Gastroesophageal sphincter (tissue), 3 donors: Measurements from ENCODE around the gene C19orf25.

ENCODE experiments used
- EP300 ChIP-seq: sonication (generic); formaldehyde crosslinking; IDR thresholded peaks from one replicate; pipeline ENCODE4 v1.6.1; 2017; ENCODE audit warnings: antibody characterized with exemption, mild to moderate bottlenecking
- POLR2A ChIP-seq, 2 donors: fragments of 450-650 bp; IDR thresholded peaks; one replicate each; pipeline ENCODE4 v1.6.1; 2017; ENCODE audit warnings: antibody characterized with exemption in 2 of 2, mild to moderate bottlenecking in 2 of 2, moderate library complexity in 1 of 2
- TF ChIP-seq, protein P1 (sequence below), 4 experiments: fragments of 200-600 bp in 2 of 4; fragments of 450-650 bp in 2 of 4; sonication (generic) in 1 of 4; IDR thresholded peaks; one replicate each; pipeline ENCODE4 v1.5.1; 2017 to 2019; ENCODE audit warnings: antibody characterized with exemption in 4 of 4, mild to moderate bottlenecking in 2 of 4, moderate library complexity in 2 of 4

DNA sequence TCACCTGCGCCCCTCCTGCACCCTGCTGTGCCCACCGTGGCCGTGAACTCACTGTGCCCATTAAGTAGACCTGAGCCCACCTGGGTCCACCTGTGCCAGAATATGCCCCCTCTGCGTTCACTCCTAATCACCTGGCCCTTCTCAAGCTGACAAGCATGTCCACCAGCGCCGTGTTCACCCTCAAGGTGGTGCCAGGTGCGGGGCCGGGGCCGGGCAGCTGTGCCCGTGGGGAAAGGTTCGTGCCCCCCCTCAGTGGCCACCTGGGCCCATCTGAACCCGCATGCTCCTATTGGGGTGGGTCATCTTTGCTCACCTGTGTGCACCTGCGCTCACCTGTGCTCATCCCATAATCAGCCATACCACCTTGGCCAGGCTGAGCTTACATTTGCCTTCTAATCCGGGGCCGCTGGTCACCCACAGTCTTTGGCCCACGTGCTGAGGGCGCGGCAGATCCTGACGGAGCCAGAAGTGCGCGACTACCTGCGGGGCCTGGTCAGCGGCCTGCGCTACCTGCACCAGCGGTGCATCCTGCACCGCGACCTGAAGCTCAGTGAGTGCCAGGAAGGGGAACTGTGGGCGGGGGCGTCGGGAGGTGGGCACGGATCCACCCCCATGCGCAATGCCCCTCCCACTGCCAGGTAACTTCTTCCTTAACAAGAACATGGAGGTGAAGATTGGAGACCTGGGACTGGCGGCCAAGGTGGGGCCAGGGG is 47.2 kb upstream of the C19orf25 start:
- TF ChIP-seq, protein P1, sequence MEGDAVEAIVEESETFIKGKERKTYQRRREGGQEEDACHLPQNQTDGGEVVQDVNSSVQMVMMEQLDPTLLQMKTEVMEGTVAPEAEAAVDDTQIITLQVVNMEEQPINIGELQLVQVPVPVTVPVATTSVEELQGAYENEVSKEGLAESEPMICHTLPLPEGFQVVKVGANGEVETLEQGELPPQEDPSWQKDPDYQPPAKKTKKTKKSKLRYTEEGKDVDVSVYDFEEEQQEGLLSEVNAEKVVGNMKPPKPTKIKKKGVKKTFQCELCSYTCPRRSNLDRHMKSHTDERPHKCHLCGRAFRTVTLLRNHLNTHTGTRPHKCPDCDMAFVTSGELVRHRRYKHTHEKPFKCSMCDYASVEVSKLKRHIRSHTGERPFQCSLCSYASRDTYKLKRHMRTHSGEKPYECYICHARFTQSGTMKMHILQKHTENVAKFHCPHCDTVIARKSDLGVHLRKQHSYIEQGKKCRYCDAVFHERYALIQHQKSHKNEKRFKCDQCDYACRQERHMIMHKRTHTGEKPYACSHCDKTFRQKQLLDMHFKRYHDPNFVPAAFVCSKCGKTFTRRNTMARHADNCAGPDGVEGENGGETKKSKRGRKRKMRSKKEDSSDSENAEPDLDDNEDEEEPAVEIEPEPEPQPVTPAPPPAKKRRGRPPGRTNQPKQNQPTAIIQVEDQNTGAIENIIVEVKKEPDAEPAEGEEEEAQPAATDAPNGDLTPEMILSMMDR (IDR thresholded peaks at IDR 0.05), result no peak
- TF ChIP-seq EP300 (no peak), POLR2A (IDR thresholded peaks at IDR 0.05) (no peak)
